IMR-90 (cell line): Measurements from ENCODE around the gene RGMB. TPM values are rescaled to one million over a fixed set of nuclear protein-coding genes. Genes with fewer than 3 reads are reported as not detected.

ENCODE experiments used
- ATAC-seq: fragments of 200-7000 bp; cut with Tn5 transposase; 2 replicates; pipeline ENCODE4 v1.9.1; 2020; ENCODE audit warnings: low read depth, mild to moderate bottlenecking, moderate library complexity
- BruUV-seq: library from RNA; stranded (reverse); fragments of 400-500 nt; replicated peaks from 2 replicates; lab custom pipeline; 2021; lab: Mats Ljungman, UMichigan
- CTCF ChIA-PET: fragments of 300-600 bp; formaldehyde crosslinking; extraction: SDS; loops from one replicate; lab custom pipeline; 2021; ENCODE audit warnings: antibody characterized with exemption; lab: Yijun Ruan, JAX
- POLR2A ChIA-PET: fragments of 300-600 bp; sonication (Branson Sonifier 250); formaldehyde crosslinking; loops from one replicate; lab custom pipeline; 2022; ENCODE audit warnings: antibody characterized with exemption; ENCODE audit not compliant: unreplicated experiment; lab: Charles Lee
- DNase-seq: peaks from one replicate; pipeline ENCODE4 v3.0.0; 2013
- H2AFZ ChIP-seq: replicated peaks from 2 replicates; pipeline ENCODE3; 2013; ENCODE audit warnings: low read length, mild to moderate bottlenecking; ENCODE audit not compliant: poor library complexity
- H2AK5ac ChIP-seq: 2 replicates; pipeline ENCODE4 v1.6.1; 2013; ENCODE audit warnings: low read depth, low read length, inconsistent platforms
- H2AK9ac ChIP-seq: replicated peaks from 2 replicates; pipeline ENCODE3; 2013; ENCODE audit warnings: mild to moderate bottlenecking, low read depth, low read length, moderate library complexity; ENCODE audit not compliant: poor library complexity
- H2BK120ac ChIP-seq: 2 replicates; pipeline ENCODE4 v1.6.1; 2013; ENCODE audit warnings: low read depth, low read length, inconsistent platforms
- H2BK15ac ChIP-seq: 3 replicates; pipeline ENCODE4 v1.6.1; 2013; ENCODE audit warnings: low read depth, low read length, inconsistent platforms
- H2BK20ac ChIP-seq: 2 replicates; pipeline ENCODE4 v1.6.1; 2013; ENCODE audit warnings: low read depth, mild to moderate bottlenecking, inconsistent platforms, low read length, moderate library complexity
- H2BK5ac ChIP-seq: 2 replicates; pipeline ENCODE4 v1.6.1; 2013; ENCODE audit warnings: mild to moderate bottlenecking, low read depth, low read length, inconsistent platforms; ENCODE audit not compliant: poor library complexity, severe bottlenecking
- H3K14ac ChIP-seq: replicated peaks from 2 replicates; pipeline ENCODE4 v1.6.1; 2013; ENCODE audit warnings: low read depth, low read length, inconsistent platforms
- H3K18ac ChIP-seq: 2 replicates; pipeline ENCODE4 v1.6.1; 2013; ENCODE audit warnings: low read depth, low read length, control low read depth
- H3K23ac ChIP-seq: 2 replicates; pipeline ENCODE4 v1.6.1; 2013; ENCODE audit warnings: low read depth, low read length, inconsistent platforms
- H3K27ac ChIP-seq: 2 replicates; pipeline ENCODE4 v1.5.1; 2013; ENCODE audit warnings: mild to moderate bottlenecking, control low read depth, low read length; ENCODE audit not compliant: insufficient read depth
- H3K27me3 ChIP-seq: 2 replicates; pipeline ENCODE4 v1.6.1; 2013; ENCODE audit warnings: low read length; ENCODE audit not compliant: control insufficient read depth, insufficient read depth
- H3K36me3 ChIP-seq: 2 replicates; pipeline ENCODE4 v1.6.1; 2013; ENCODE audit warnings: low read length, mixed read lengths; ENCODE audit not compliant: control insufficient read depth, insufficient read depth
- H3K4ac ChIP-seq: 2 replicates; pipeline ENCODE4 v1.6.1; 2013; ENCODE audit warnings: low read depth, low read length, inconsistent platforms
- H3K4me1 ChIP-seq: 2 replicates; pipeline ENCODE4 v1.6.1; 2013; ENCODE audit warnings: low read length, mixed read lengths; ENCODE audit not compliant: control insufficient read depth, insufficient read depth
- H3K4me2 ChIP-seq: 2 replicates; pipeline ENCODE4 v1.6.1; 2013; ENCODE audit warnings: low read depth, mild to moderate bottlenecking, control low read depth, low read length, moderate library complexity
- H3K4me3 ChIP-seq: 2 replicates; pipeline ENCODE4 v1.5.1; 2013; ENCODE audit warnings: low read depth, mild to moderate bottlenecking, control low read depth, low read length, moderate library complexity; ENCODE audit not compliant: insufficient read depth
- H3K56ac ChIP-seq: 2 replicates; pipeline ENCODE4 v1.6.1; 2013; ENCODE audit warnings: low read length, inconsistent platforms; ENCODE audit not compliant: insufficient read depth; ENCODE audit errors: extremely low read depth
- H3K79me1 ChIP-seq, 2 experiments: 2 replicates each; pipeline ENCODE4 v1.6.1; 2013; ENCODE audit warnings: low read length in 2 of 2, inconsistent platforms in 1 of 2, low read depth in 1 of 2
- H3K9ac ChIP-seq: 2 replicates; pipeline ENCODE4 v1.6.1; 2013; ENCODE audit warnings: low read depth, low read length, control low read depth
- H3K9me1 ChIP-seq: 2 replicates; pipeline ENCODE4 v1.6.1; 2013; ENCODE audit warnings: low read length, inconsistent platforms; ENCODE audit not compliant: insufficient read depth
- H3K9me3 ChIP-seq: 2 replicates; pipeline ENCODE4 v1.6.1; 2013; ENCODE audit warnings: low read length; ENCODE audit not compliant: control insufficient read depth, insufficient read depth
- H4K20me1 ChIP-seq: 2 replicates; pipeline ENCODE4 v1.6.1; 2013; ENCODE audit warnings: low read length, inconsistent platforms; ENCODE audit not compliant: insufficient read depth
- H4K5ac ChIP-seq: 2 replicates; pipeline ENCODE4 v1.6.1; 2013; ENCODE audit warnings: mild to moderate bottlenecking, low read depth, low read length, control low read depth
- H4K8ac ChIP-seq, 2 experiments: 2 replicates each; pipeline ENCODE4 v1.6.1; 2013; ENCODE audit warnings: low read depth in 2 of 2, low read length in 2 of 2, control low read depth in 1 of 2, inconsistent platforms in 1 of 2
- H4K91ac ChIP-seq: 2 replicates; pipeline ENCODE4 v1.6.1; 2013; ENCODE audit warnings: low read depth, low read length, inconsistent platforms; ENCODE audit not compliant: insufficient read depth
- BHLHE40 ChIP-seq: fragments of 150-350 bp; IDR thresholded peaks from 2 replicates; pipeline ENCODE4 v1.6.1; 2016; ENCODE audit warnings: mild to moderate bottlenecking, low read depth, low read length
- CEBPB ChIP-seq: IDR thresholded peaks from 2 replicates; pipeline ENCODE4 v1.6.1; 2012; ENCODE audit warnings: low read depth, low read length, improper control_type of control experiment
- FOS ChIP-seq: fragments of 150-350 bp; IDR thresholded peaks from 2 replicates; pipeline ENCODE4 v1.6.1; 2016; ENCODE audit warnings: low read depth, low read length
- MAFK ChIP-seq: IDR thresholded peaks from 2 replicates; pipeline ENCODE4 v1.6.1; 2012; ENCODE audit warnings: low read depth, low read length, improper control_type of control experiment
- MAZ ChIP-seq: IDR thresholded peaks from 2 replicates; pipeline ENCODE4 v1.6.1; 2012; ENCODE audit warnings: low read depth, mild to moderate bottlenecking, low read length, improper control_type of control experiment, moderate library complexity, borderline replicate concordance
- MXI1 ChIP-seq: IDR thresholded peaks from 2 replicates; pipeline ENCODE4 v1.6.1; 2012; ENCODE audit warnings: low read depth, mild to moderate bottlenecking, low read length, moderate library complexity, borderline replicate concordance
- NFE2L2 ChIP-seq: fragments of 150-350 bp; IDR thresholded peaks from 2 replicates; pipeline ENCODE4 v1.6.1; 2016; ENCODE audit warnings: low read depth, mild to moderate bottlenecking, low read length
- RAD21 ChIP-seq: IDR thresholded peaks from 2 replicates; pipeline ENCODE4 v1.6.1; 2012; ENCODE audit warnings: low read length, improper control_type of control experiment
- RCOR1 ChIP-seq: IDR thresholded peaks from 2 replicates; pipeline ENCODE4 v1.6.1; 2012; ENCODE audit warnings: mild to moderate bottlenecking, low read length, improper control_type of control experiment; ENCODE audit not compliant: insufficient replicate concordance
- RFX5 ChIP-seq: IDR thresholded peaks from 2 replicates; pipeline ENCODE4 v1.8.0; 2012; ENCODE audit warnings: low read depth, mild to moderate bottlenecking, low read length, moderate library complexity
- SMC3 ChIP-seq: fragments of 150-350 bp; IDR thresholded peaks from 2 replicates; pipeline ENCODE4 v1.6.1; 2016; ENCODE audit warnings: low read depth, mild to moderate bottlenecking, antibody characterized with exemption, low read length, moderate library complexity
- WGBS, 2 experiments: methylation state at CpG; one replicate each; pipeline versions ENCODE4 v1.1.5 to v1.1.7; 2013; ENCODE audit warnings: missing lambda C conversion rate in 2 of 2; ENCODE audit not compliant: insufficient read length in 1 of 2; ENCODE audit errors: extremely low coverage in 2 of 2; 5-methylcytosine and 5-hydroxymethylcytosine counted together
- dilution Hi-C: fragments of 300-500 bp; cut with HindIII; formaldehyde crosslinking; loops from one replicate; pipeline ENCODE4 v1.14.3; 2018; ENCODE audit warnings: low sequenced_read_pairs; ENCODE audit not compliant: unreplicated experiment
- in situ Hi-C: fragments of 300-500 bp; cut with MboI; formaldehyde crosslinking; loops from 3 replicates; pipeline ENCODE4 v1.14.3; 2019; ENCODE audit warnings: low sequenced_read_pairs, inconsistent platforms, mixed read lengths
- intact Hi-C: fragments of 100-400 bp; cut with micrococcal nuclease; formaldehyde crosslinking; loops from 2 replicates; pipeline ENCODE4 v1.10.0; 2022
- polyA plus RNA-seq, 3 experiments: library from polyadenylated mRNA; depleted of rRNA; stranded (reverse); fragments of >200 nt; gene quantifications; 2 replicates each; pipeline ENCODE4 v1.2.3, GENCODE V29; 2012; ENCODE audit warnings: low replicate concordance in 1 of 3
- total RNA-seq: library from RNA; depleted of rRNA; stranded (reverse); fragments of >200 nt; gene quantifications from 2 replicates; pipeline ENCODE4 v1.2.3, GENCODE V29; 2012
- TF ChIP-seq, protein P1 (sequence below): fragments of 150-350 bp; IDR thresholded peaks from 2 replicates; pipeline ENCODE4 v1.6.1; 2017; ENCODE audit warnings: mild to moderate bottlenecking, antibody characterized with exemption, low read length, low read depth
- TF ChIP-seq, protein P2 (sequence below): conservative IDR thresholded peaks from 2 replicates; pipeline ENCODE4 v1.5.1; 2012; ENCODE audit warnings: mild to moderate bottlenecking, low read depth, low read length, improper control_type of control experiment
- TF ChIP-seq, protein P3 (sequence below): fragments of 150-350 bp; IDR thresholded peaks from 2 replicates; pipeline ENCODE4 v1.6.1; 2016; ENCODE audit warnings: low read depth, mild to moderate bottlenecking, low read length, moderate library complexity, borderline replicate concordance

The RGMB gene
- total and polyA plus RNA-seq, 2 of the 4 experiments (the other 2 are of a cell fraction): 74.4 to 129 TPM

GRCh38 chr5:98753507-98753906, 20.0 kb upstream of the RGMB start:
- Histone ChIP-seq H4K5ac (no peak overlapping the region), H3K4me2 (no peak overlapping the region), H2BK15ac (no peak overlapping the region), H2BK20ac (no peak overlapping the region), H4K8ac (no peak overlapping the region), H3K14ac (no peak overlapping the region), H3K9me1 (no peaks in the 10 kb centered on the region), H3K9me3 (no peaks in the 10 kb centered on the region), H3K36me3 (no peaks in the 10 kb centered on the region), H3K18ac (no peak overlapping the region), H2BK5ac (no peak overlapping the region), H2AK5ac (no peak overlapping the region), H2AK9ac (no peak overlapping the region), H4K91ac (no peak overlapping the region), H3K79me1 (no peaks in the 10 kb centered on the region), H3K23ac (no peak overlapping the region), H3K4me1 (no peaks in the 10 kb centered on the region), H4K20me1 (no peaks in the 10 kb centered on the region), H3K56ac (no peak overlapping the region), H3K27ac (no peak overlapping the region), H3K27me3 (no peaks in the 10 kb centered on the region), H3K4ac (no peak overlapping the region), H3K9ac (no peak overlapping the region), H3K4me3 (no peak overlapping the region), H2BK120ac (no peak overlapping the region), H2AFZ (no peak overlapping the region)
- CTCF ChIA-PET: no interaction called here
- POLR2A ChIA-PET: interaction anchor here (0.6 kb wide), 1 partner anchor 270 kb away, joined by 3 read pairs; no protein-coding TSS in a partner anchor
- no CpG with 5 or more reads among the region's 4 CpGs for WGBS, 2 experiments
- TF ChIP-seq SMC3 (no peak), RAD21 (no peak), CEBPB (no peak), MAZ (no peak), NFE2L2 (no peak), BHLHE40 (no peak), FOS (no peak), RCOR1 (no peak), MAFK (no peak), MXI1 (no peak), RFX5 (no peak)
- TF ChIP-seq, protein P1, sequence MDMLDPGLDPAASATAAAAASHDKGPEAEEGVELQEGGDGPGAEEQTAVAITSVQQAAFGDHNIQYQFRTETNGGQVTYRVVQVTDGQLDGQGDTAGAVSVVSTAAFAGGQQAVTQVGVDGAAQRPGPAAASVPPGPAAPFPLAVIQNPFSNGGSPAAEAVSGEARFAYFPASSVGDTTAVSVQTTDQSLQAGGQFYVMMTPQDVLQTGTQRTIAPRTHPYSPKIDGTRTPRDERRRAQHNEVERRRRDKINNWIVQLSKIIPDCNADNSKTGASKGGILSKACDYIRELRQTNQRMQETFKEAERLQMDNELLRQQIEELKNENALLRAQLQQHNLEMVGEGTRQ: no peak
- TF ChIP-seq, protein P2, sequence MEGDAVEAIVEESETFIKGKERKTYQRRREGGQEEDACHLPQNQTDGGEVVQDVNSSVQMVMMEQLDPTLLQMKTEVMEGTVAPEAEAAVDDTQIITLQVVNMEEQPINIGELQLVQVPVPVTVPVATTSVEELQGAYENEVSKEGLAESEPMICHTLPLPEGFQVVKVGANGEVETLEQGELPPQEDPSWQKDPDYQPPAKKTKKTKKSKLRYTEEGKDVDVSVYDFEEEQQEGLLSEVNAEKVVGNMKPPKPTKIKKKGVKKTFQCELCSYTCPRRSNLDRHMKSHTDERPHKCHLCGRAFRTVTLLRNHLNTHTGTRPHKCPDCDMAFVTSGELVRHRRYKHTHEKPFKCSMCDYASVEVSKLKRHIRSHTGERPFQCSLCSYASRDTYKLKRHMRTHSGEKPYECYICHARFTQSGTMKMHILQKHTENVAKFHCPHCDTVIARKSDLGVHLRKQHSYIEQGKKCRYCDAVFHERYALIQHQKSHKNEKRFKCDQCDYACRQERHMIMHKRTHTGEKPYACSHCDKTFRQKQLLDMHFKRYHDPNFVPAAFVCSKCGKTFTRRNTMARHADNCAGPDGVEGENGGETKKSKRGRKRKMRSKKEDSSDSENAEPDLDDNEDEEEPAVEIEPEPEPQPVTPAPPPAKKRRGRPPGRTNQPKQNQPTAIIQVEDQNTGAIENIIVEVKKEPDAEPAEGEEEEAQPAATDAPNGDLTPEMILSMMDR: no peak
- TF ChIP-seq, protein P3, sequence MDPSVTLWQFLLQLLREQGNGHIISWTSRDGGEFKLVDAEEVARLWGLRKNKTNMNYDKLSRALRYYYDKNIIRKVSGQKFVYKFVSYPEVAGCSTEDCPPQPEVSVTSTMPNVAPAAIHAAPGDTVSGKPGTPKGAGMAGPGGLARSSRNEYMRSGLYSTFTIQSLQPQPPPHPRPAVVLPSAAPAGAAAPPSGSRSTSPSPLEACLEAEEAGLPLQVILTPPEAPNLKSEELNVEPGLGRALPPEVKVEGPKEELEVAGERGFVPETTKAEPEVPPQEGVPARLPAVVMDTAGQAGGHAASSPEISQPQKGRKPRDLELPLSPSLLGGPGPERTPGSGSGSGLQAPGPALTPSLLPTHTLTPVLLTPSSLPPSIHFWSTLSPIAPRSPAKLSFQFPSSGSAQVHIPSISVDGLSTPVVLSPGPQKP: no peak
- no peak for DNase-seq
- no peak for ATAC-seq
- BruUV-seq: no TSS peak
- intact Hi-C loops (no loop called here), in situ Hi-C loops (no loop called here), dilution Hi-C loops (no loop called here)
